GM11168 (cell line): ENCODE results near the gene KBTBD7.
"Not testable (repeated sequence)": the region's sequence is repeated elsewhere in the genome, so short reads cannot be mapped to it uniquely, and the experiment has no call there.

Experiments
- in situ Hi-C: fragments of 300-500 bp; cut with MboI; formaldehyde crosslinking; loops from one replicate; pipeline ENCODE4 v1.12.0; 2022; ENCODE audit warnings: low sequenced_read_pairs; ENCODE audit not compliant: unreplicated experiment

Gene KBTBD7

GRCh38 chr13:41199526-41199925 lies 5.2 kb upstream of the KBTBD7 start:
- in situ Hi-C loops: no loop called here

- in situ Hi-C loops: no loop called here
These were observed 4.7 kb upstream of the KBTBD7 start for GRCh38 chr13:41199079-41199478.

- in situ Hi-C loops: no loop called here
These were observed 2.3 kb upstream of the KBTBD7 start for GRCh38 chr13:41196620-41197019.

- in situ Hi-C loops: no loop called here
These were observed 1.6 kb upstream of the KBTBD7 start for GRCh38 chr13:41196011-41196410.

- in situ Hi-C loops: no loop called here
These were observed 900 bp downstream of the KBTBD7 start for GRCh38 chr13:41193469-41193868.

- in situ Hi-C loops: no loop called here
These were observed 5.8 kb downstream of the KBTBD7 start for GRCh38 chr13:41188584-41188983.

GRCh38 chr13:41186481-41186880 lies 7.9 kb downstream of the KBTBD7 start:
- in situ Hi-C loops: no loop called here

GRCh38 chr13:41182231-41182630 lies 12.1 kb downstream of the KBTBD7 start:
- in situ Hi-C loops: no loop called here

- in situ Hi-C loops: no loop called here
These were observed 14.6 kb downstream of the KBTBD7 start for GRCh38 chr13:41179593-41180250.

- in situ Hi-C loops: no loop called here
These were observed 16.3 kb downstream of the KBTBD7 start for GRCh38 chr13:41178040-41178439.

GRCh38 chr13:41177616-41178015 lies 16.8 kb downstream of the KBTBD7 start:
- in situ Hi-C loops: no loop called here

GRCh38 chr13:41175576-41175975 lies 18.8 kb downstream of the KBTBD7 start:
- in situ Hi-C loops: not testable (repeated sequence)

- in situ Hi-C loops: no loop called here
These were observed 32.2 kb downstream of the KBTBD7 start for GRCh38 chr13:41162151-41162550.

GRCh38 chr13:41159174-41159573 lies 35.2 kb downstream of the KBTBD7 start:
- in situ Hi-C loops: no loop called here

- in situ Hi-C loops: no loop called here
These were observed 37.2 kb downstream of the KBTBD7 start for GRCh38 chr13:41157048-41157717.

GRCh38 chr13:41156620-41157019 lies 37.7 kb downstream of the KBTBD7 start:
- in situ Hi-C loops: no loop called here

GRCh38 chr13:41154042-41154441 lies 40.3 kb downstream of the KBTBD7 start:
- in situ Hi-C loops: no loop called here

- in situ Hi-C loops: no loop called here
These were observed 42.4 kb downstream of the KBTBD7 start for GRCh38 chr13:41152005-41152404.

- in situ Hi-C loops: no loop called here
These were observed 44.3 kb downstream of the KBTBD7 start for GRCh38 chr13:41150058-41150457.

GRCh38 chr13:41148419-41149283 lies 45.7 kb downstream of the KBTBD7 start:
- in situ Hi-C loops: no loop called here
